Stimulated activated CD4-positive, alpha-beta T cell treated with anti-CD3 and anti-CD28 coated beads, Interleukin-1b, Interleukin-23, amount 100 ng/mL, for 1 hour (primary cell): ENCODE data around the gene MMD2.
A peak's percentile ranks its signal among the peaks of the same experiment; 100 is the strongest.
"Not testable (repeated sequence)": the region's sequence is repeated elsewhere in the genome, so short reads cannot be mapped to it uniquely, and the experiment has no call there.

Experiments
- DNase-seq, 2 donors: peaks; one replicate each; pipeline ENCODE4 v3.0.0-alpha.2; 2020; ENCODE audit warnings: low read depth in 2 of 2

MMD2 gene

DNA sequence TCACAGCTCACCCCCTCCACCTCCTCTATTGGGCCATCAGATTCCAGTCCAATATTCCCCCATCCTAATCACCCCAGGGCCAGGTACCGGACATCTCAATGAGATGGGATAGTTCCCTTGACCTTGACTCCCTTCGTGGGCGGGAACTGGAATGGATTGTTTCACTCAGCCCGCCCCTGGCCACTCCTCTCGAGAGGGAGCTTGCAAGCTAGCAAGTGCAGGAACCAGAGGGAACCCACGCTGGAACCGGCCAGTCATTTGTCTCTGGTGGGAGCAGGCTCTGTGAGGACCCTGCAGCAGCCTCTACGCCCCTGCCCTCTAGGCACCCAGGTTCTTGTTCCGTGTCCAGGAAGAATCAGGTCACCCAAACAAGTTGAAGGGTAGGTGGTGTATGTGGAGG lies 64.5 kb downstream of the MMD2 start:
- no peak for DNase-seq

DNA sequence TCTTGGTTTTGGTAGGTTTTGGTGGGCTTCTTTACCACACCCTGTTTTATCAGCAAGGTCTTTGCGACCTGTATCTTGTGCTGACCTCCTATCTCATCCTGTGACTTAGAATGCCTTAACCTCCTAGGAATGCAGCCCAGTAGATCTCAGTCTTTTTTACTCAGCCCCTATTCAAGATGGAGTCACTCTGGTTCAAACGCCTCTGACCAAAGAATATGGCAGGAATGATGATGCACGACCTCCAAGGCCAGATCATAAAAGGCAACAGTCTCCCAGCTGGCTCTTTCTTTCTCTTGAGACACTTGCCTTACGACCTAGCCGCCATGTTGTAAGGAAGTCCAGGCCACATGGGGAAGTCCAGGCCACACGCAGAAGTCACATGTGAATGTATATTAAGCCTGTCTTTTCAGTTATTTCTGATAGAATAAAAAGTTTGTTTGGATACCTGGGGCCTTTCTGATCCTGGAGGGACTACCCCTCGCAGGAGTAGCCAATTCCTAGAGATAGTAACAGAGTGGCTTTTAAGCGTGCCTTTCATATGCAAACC lies 65.0 kb downstream of the MMD2 start:
- no peak for DNase-seq

DNA sequence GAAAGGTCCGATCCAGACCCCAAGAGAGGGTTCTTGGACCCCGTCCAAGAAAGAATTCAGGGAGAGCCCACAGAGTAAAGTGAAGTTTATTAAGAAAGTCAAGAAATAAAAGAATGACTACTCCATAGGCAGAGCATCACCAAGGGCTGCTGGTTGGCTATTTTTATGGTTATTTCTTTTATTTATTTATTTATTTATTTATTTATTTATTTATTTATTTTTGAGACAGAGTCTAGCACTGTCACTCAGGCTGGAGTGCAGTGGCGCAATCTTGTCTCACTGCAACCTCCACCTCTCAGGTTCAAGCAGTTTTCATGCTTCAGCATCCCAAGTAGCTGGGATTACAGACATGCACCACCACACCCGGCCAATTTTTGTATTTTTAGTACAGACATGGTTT lies 65.8 kb downstream of the MMD2 start:
- not testable (repeated sequence) for DNase-seq

DNA sequence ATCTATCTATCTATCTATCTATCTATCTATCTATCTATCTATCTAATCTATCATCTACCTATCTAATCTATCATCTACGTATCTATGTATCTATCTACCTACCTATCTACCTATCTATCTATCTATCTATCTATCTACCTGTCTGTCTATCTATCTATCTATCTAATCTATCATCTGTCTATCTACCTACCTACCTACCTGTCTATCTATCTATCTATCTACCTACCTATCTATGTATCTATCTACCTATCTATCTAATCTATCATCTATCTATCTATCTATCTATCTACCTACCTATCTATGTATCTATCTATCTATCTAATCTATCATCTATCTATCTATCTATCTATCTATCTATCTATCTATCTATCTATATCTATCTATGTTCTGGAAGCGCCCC lies 67.5 kb downstream of the MMD2 start:
- not testable (repeated sequence) for DNase-seq

DNA sequence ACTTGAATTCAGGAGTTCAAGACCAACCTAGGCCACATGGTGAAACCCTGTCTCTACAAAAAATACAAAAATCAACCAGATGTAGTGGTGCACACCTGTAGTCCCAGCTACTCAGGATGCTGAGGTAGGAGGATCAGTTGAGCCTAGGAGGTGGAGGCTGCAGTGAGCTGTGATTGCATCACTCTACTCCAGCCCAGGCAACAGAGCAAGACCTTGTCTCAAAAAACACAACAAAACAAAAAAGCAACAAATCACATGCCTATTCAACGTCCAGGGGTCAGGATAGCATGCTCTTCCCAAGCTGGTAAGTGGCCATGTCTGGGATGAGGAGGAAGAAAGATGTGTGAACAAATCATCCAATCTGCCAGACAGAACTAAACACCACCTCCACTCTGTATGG lies 69.3 kb downstream of the MMD2 start:
- no peak for DNase-seq

DNA sequence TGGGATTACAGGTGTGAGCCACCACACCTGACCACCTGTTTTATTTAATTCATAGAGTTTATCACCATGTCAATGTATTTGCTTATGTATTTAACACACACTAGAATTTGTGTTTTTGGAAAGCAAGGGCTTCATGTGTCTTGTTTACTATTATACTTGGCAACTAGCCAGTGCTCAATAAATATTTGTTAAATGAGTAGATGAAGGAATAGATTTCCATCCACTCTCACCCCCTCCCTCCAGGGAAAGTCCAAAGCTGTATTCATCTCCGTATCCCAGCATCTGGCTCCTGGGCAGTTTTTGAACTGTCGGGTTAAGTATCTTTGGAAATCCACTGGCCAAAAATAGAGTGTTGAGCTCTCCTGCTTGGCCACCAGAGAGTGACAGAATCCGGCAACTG lies 70.8 kb downstream of the MMD2 start:
- DNase-seq = no peak

DNA sequence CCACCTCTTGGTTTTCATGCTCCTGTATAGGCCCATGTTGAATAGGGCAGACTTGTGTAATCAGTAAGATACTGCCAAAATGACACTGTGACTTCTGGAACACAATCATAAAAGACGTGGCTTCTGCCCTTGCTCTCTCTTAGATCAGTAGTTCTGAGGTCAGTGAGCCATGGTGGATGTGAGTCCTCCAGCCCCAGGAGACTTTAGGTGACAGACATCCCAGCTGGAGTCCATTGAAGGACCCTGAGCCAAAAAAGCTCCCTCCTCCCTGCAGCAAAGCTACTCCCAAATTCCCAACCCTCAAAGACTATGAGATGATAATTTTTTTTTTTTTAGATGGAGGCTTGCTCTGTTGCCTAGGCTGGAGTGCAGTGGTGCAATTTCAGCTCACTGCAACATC lies 72.3 kb downstream of the MMD2 start:
- no peak for DNase-seq

DNA sequence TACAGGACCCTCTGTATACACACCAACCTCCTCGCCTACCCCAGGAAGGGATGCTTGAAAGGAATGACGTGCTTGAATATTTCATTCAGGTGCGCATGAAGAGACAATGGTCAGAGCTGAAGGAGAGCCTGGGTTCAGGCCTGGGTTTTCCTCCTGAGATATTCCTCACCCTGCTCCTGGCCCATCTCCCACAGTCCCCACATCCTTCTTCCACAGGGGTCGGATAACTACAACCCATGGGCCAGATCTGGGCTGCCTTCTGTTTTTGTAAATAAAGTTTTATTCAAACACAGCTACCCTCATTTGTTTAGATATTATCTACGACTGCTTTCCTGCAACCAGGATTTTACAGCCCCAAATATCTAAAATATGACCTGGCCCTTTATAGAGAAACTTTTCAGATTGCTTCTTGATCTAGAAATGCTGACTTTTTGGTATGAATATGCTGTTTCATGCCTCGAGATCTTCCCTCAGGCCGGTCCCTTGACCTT lies 73.6 kb downstream of the MMD2 start:
- no peak for DNase-seq

DNA sequence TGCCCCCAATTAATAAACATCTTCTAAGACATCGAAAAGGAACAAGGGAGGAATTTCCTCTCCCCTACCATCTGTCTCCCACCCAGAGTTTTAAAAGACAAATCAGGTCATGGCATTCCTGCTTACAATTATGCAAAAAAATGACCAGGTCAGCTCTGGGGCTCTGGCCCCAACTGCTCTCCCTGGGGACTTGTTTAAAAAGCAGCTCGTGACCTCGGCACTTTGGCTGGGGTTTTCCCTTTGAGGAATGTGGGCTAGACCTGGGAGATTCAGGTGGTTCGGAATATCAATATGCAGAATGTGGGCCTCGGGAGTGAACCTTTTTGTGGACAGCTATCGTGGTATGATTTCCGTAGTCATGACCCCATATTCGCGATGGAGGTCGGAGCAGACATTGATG lies 74.8 kb downstream of the MMD2 start:
- no peak for DNase-seq

DNA sequence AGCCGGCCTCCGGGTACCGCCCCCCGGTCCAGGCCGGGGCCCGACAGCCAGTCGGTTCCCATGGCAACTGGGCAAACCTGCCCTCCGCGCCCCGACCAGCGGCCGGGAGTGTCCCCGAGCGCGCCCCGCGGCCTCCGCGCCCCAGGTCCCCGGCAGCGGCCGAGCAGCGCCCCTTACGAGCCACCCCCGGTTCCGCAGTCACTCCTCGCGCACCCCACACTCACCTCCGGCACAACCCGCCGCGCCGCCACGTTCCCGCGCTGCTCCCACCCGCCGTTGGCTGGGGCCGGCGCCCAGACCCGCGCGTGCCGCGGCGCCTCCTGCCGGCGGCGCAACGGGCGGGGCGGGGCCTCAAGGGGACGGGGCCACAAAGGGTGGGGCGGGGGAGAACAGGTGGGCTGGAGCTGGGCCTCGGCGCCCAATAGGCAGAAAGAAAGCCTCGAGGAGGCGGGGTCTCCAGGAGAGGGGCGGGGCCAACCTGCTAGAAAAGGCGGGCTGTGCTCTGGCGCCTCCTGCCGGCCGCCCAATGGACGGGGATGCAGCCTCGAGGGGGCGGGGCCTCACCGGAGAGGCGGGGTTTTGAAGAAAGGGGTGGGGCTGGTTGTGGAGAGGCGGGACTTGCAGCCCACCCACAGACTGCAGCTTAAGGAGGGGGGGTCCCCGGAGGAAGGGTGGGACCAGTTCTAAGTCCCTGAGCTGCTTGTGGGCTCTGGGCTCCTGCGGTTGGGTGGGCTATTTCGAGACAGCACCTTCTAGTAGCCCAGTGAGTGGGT lies 75.4 kb downstream of the MMD2 start, which contains the start of gene RADIL:
Gene RADIL, minus strand, starts transcription at position 345 of the 773 bp plus-strand sequence. CDS start 5,577 bp downstream, outside the sequence.
- peak; percentile 57 to 82 for DNase-seq

DNA sequence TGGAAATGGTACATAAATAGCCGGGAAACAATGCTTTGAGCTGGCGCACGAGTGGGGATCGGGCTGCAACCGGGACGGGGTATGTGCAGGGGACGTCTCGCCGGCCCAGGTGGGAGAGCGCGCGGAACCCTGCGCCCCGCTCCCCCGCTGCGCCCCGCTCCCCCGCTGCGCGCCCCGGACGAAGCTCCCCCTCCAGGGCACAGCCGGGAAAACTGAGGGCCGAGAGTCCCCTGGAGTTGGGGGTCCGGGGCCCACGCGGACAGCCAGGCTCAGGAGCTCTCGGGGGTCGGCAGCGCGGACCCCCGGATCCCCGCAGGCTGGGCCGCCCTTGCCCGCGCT lies 76.0 kb downstream of the MMD2 start:
- no peak for DNase-seq

DNA sequence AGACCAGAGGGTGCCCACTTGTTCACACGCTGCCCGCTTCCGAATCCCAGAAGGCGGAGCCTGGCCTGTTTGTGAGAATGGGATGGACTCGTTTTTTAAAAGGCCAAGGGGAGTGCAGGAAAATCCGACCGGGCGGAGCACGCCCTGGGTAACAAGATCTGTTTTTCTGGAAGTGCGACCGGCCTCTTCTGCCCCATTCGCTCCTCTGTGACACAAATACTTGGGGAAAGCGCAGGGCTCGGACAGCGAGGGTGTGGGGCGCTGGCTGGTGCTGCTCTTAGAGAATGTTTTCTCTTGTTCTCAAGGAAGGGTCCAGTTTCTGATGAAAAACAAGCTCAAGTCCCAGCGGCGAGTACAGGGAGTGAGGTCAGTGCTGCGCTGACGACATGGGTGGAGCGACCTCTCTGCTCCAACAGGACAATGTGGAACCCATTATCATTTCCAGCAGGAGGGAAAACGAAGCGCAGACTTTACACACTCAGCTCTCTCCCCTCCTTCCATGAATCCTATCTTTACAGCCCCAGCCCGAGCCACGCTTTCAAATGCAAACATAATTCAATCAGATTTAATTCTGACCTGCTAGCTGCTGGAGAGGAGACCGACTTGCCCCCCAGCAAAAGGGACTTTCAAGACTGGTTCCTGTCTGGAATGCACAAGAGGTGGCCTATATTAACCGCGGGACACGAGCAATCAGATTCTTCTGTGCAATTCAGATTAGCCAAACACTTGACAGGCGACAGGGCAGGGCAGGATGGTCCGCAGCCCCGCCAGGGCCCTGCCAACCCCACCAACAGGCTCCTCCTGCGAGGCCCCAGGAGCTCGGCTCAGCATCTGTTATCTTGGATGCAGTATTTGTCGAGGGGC lies 76.6 kb downstream of the MMD2 start:
- no peak for DNase-seq

DNA sequence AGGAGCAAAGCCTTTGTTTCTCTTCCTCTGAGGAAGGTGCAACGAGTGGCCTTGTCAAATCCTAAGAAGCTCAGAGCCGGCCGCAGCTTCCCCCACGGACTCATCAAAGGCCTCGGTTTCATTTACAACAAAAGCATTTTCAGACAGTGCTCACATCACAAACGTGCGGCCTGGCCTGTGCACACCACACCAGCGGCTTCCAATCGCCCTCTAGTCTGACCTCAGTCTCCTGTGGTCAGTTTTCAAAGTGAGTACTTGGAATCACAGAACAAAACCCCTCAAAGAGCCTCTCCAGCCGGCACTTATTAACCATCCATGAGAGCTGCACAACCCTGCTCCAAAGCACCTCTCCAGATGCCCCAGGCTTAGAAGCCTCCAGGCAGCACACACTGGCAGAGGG lies 78.8 kb downstream of the MMD2 start:
- no peak for DNase-seq

DNA sequence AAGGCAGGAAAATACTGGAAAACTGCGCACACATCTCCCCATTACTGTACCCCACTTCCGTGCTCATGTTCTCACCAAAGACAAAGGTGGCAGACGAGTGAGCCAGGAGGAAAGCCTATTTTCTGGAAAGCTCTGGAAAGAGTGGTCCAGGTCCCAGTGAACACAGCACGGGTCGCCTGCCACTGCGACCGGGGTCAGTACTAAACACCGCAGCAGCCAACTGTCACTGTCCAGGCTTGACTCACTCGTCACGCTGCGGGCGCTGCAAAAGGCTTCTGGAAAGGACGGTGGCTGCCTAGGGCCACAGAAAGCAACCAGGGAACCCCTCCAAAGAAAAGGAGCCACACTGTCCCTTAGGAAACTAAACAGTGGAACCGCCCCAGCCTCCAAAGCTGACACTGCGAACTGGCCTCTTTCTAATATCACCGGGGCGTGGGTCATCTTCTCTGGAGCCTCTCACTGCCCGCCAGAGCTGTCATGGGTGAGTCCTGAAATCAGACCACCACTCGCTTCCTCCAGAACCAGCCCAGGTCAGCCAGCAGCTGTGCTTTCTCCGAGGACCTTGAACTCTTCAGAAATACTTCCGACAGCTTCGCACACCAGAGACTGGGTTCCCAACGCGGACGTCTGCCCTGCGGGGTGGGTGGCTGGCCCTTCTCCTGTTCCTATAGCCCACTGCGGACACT lies 79.4 kb downstream of the MMD2 start:
- DNase-seq = no peak

DNA sequence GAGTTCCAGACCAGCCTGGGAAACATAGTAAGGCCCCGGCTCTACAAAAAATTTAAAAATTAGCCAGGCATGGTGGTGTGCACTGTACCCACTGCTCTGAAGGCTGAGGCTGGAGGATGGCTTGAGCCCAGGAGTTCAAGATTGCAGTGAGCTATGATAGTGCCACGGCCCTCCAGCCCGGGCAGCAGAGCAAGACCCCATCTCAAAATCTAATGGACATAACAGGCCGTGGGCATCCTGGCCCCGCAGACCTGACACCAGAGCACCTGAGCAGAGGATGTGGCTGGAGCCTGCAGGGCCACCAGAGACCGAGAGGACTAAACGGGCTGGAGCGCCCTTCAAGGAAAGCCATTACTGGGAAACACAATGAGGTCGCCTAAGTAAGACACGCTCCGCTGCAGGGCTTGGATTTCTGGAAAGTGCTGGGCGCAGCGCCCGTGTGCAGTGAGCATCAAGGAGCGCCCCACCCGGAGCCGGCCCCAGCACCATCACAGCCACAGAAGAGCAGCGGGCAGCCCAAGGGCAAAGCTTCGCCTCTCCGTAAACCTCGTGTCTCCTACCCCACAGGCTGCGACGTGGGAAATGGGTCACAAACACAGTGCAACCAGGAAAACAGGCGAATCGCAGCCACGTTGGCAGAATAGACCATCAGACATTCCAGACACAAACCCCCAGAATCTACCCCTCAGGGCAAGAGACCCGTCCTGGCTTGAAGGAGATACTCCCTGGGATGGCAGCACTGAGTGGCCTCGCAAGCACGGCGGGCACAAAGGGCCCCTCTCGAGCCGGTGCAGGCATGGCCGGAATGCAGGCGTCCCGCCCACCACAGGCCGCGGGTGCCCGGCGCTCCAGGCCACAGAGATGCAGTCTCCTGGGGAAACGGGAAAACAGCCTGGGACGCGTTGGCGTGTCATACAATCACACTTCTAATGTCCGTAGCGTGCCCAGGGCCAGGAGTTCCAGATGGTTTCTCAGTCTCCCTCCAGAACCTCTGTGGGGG lies 80.4 kb downstream of the MMD2 start:
- DNase-seq = no peak

DNA sequence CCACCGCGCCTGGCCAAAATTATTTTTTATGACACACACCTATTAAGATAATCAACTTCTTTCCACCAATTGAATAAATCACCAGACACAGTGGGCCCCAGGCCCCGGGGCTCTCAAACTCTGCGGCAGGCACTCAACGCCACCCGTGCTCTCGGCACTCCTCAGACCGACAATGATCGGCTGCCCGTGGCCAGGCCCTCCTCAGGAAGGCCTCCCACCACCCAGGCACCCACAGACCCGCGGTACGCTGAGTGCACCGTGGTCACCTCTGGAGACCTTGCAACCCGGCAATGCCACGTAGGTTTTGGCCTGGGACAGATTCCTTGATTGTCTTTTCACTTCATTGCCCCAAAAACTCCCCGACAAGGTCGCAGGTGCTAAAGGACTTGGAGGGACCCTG lies 82.4 kb downstream of the MMD2 start:
- no peak for DNase-seq

DNA sequence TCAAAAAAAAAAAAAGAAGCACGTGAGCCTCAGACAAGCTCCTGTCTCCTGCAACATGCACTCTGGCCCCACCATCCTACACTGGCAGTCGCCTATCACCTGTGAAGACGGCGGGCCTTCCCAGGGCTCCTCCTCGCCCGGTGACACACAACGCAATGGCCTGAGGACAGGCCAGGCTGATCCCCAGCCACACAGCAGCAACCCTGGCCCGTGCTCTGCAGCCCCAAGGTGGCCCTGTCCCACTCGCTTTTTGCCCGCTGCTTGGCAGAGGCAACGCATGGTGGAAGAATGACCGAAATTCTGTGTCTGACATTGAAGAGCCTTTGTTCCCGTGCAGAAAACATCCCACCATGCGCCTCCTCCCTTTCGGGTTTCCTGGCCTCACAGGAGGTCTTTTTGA lies 83.6 kb downstream of the MMD2 start:
- no peak for DNase-seq

DNA sequence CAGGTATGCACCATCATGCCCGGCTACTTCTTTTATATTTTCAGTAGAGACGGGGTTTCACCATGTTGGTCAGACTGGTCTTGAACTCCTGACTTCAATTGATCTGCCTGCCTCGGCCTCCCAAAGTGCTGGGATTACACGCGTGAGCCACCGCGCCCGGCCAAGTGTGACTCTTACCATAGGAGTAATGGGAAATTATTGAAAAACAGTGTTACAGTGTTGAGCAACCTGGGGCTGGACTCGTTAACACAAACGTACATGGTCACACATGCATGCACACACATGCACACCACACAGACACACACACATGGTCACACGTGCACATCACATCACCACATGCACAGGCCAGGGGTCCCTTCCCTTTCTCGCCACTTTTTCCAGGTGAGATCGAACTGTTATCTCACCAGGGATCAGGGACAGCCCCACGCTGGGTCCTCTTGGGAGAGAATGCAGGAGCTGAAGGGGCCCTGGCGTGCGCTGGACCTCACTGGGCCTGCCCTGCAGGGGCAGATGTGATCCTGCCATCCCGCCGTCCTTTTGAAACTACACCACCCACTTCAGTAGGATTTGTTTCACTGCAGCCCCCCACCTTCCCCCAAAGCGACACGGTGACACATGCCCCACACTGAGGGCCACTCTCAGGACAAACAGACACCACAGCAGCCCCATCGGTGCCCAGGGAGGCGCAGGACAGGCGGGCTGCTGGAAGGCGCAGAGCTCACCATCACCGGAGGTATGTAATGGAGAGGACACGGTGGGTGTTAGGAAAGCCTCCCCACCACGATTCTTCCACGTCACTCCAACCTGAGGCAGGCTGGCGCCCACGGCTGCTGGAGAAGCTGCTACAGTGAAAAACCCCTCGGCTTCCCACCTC lies 85.7 kb downstream of the MMD2 start:
- DNase-seq = no peak

DNA sequence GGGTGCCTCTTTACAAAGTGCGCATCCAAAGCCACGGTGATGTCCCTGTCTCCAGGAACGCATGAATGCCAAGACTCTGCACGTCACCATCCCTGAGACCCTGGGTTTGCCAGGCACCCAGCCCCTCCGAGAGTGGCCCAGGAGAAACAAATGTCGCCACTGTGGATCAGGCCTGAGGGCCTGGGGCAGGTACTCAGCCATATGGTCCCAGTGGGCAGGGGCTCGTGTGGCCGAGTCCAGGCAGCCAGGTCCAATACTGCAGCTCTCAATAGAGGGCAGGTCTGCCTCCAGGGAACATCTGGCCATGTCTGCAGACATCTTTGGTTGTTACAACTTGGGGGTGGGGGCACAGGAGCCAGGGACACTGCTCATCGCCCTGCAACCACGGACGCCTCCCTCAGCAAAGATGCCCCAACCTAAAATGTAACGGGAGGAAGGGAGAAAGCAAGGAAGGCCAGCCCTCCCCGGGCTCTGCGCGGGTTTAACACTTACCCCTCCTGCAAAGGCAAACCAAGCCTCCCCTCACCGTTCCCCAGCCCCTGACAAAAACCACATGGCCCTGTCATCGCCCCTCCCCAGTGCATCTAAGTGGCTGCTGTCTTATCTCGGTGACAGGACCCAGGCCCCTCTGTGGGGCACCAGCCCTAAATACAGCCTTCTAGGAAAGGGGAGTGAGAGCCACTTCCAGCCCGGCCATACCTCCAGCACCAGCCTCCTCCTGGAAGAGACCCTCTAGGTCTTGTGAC lies 86.9 kb downstream of the MMD2 start:
- no peak for DNase-seq
